CD4-positive, alpha-beta T cell treated with Interleukin-1 beta for 1 hour (primary cell): Measurements from ENCODE around the gene MAFB.
A peak's percentile ranks its signal among the peaks of the same experiment; 100 is the strongest.

ENCODE experiments used
- DNase-seq, 2 donors: peaks; one replicate each; pipeline ENCODE4 v3.0.0-alpha.2; 2020 to 2022

The MAFB gene

GRCh38 chr20:40702504-40702903 lies 13.5 kb upstream of the MAFB start:
- DNase-seq = no peak

GRCh38 chr20:40698744-40699143 lies 9.7 kb upstream of the MAFB start:
- DNase-seq = no peak

- DNase-seq = no peak
Observed at GRCh38 chr20:40698281-40698680, 9.2 kb upstream of the MAFB start.

GRCh38 chr20:40697541-40697940 lies 8.5 kb upstream of the MAFB start:
- no peak for DNase-seq

GRCh38 chr20:40695214-40695613 lies 6.2 kb upstream of the MAFB start:
- no peak for DNase-seq

- no peak for DNase-seq
Observed at GRCh38 chr20:40694246-40694645, 5.2 kb upstream of the MAFB start.

- DNase-seq = no peak
Observed at GRCh38 chr20:40692240-40693011, 3.4 kb upstream of the MAFB start.

GRCh38 chr20:40691566-40692239 lies 2.7 kb upstream of the MAFB start:
- DNase-seq = no peak

GRCh38 chr20:40690836-40691565 lies 2.0 kb upstream of the MAFB start:
- DNase-seq = no peak

- peak; percentile 52 to 71 for DNase-seq
Observed at GRCh38 chr20:40689943-40690835, 1.2 kb upstream of the MAFB start.

- DNase-seq = no peak
Observed at GRCh38 chr20:40688129-40689099, 622 bp downstream of the MAFB start.

- no peak for DNase-seq
Observed at GRCh38 chr20:40687384-40688128, 1.5 kb downstream of the MAFB start.

- no peak for DNase-seq
Observed at GRCh38 chr20:40686893-40687292, 2.1 kb downstream of the MAFB start.

- no peak for DNase-seq
Observed at GRCh38 chr20:40686434-40686882, 2.6 kb downstream of the MAFB start.

GRCh38 chr20:40685349-40685748 lies 3.7 kb downstream of the MAFB start:
- DNase-seq = no peak

- DNase-seq = no peak
Observed at GRCh38 chr20:40683894-40684268, 5.2 kb downstream of the MAFB start.

GRCh38 chr20:40683221-40683893 lies 5.7 kb downstream of the MAFB start:
- DNase-seq = peak in 1 of 2 donors; percentile 29

- DNase-seq = no peak
Observed at GRCh38 chr20:40682104-40682981, 6.7 kb downstream of the MAFB start.

GRCh38 chr20:40681684-40682083 lies 7.4 kb downstream of the MAFB start:
- DNase-seq = no peak
